Neural cell (in vitro differentiated cells): ENCODE results near the gene ZBTB2. TPM values are rescaled to one million over a fixed set of nuclear protein-coding genes. Genes with fewer than 3 reads are reported as not detected.

Source experiments
- H2AFZ ChIP-seq: fragments of 200-600, 300-800 bp; sonication (generic), shearing (Covaris generic); 2 replicates; pipeline ENCODE4 v1.6.0; 2014; ENCODE audit warnings: low read depth, mild to moderate bottlenecking, antibody characterized with exemption, low read length, moderate library complexity
- H3F3A ChIP-seq: fragments of 200-600 bp; shearing (Covaris generic); 2 replicates; pipeline ENCODE4 v1.6.1; 2016; ENCODE audit warnings: mild to moderate bottlenecking, moderate library complexity, mixed read lengths, antibody characterized with exemption, low read length; ENCODE audit not compliant: insufficient read depth, poor library complexity, severe bottlenecking
- H3K27ac ChIP-seq: fragments of 200-600, 300-800 bp; sonication (generic), shearing (Covaris generic); 2 replicates; pipeline ENCODE4 v1.5.1; 2014; ENCODE audit warnings: mild to moderate bottlenecking, low read length, moderate library complexity
- H3K27me3 ChIP-seq: fragments of 300-800, 200-600 bp; sonication (generic), shearing (Covaris generic); 2 replicates; pipeline ENCODE4 v1.6.0; 2014; ENCODE audit warnings: mild to moderate bottlenecking, low read depth, low read length, moderate library complexity; ENCODE audit not compliant: insufficient read depth
- H3K36me3 ChIP-seq: fragments of 300-800, 200-600 bp; sonication (generic), shearing (Covaris generic); 2 replicates; pipeline ENCODE4 v1.5.1; 2014; ENCODE audit warnings: mild to moderate bottlenecking, antibody characterized with exemption, low read length, moderate library complexity; ENCODE audit not compliant: insufficient read depth
- H3K4me2 ChIP-seq: fragments of 300-800, 200-600 bp; sonication (generic), shearing (Covaris generic); 2 replicates; pipeline ENCODE4 v1.6.0; 2014; ENCODE audit warnings: mild to moderate bottlenecking, low read length
- H3K4me3 ChIP-seq: fragments of 300-800, 200-600 bp; sonication (generic), shearing (Covaris generic); 2 replicates; pipeline ENCODE4 v1.5.1; 2014; ENCODE audit warnings: mild to moderate bottlenecking, low read length, moderate library complexity
- H3K79me2 ChIP-seq: fragments of 200-600 bp; shearing (Covaris generic); replicated peaks from 2 replicates; pipeline ENCODE4 v1.6.0; 2014; ENCODE audit warnings: mild to moderate bottlenecking, low read length, moderate library complexity; ENCODE audit not compliant: insufficient read depth
- H3K9ac ChIP-seq: fragments of 300-800, 200-600 bp; sonication (generic), shearing (Covaris generic); 2 replicates; pipeline ENCODE4 v1.6.1; 2016; ENCODE audit warnings: mild to moderate bottlenecking, low read length, mixed read lengths
- H3K9me2 ChIP-seq: fragments of 200-600 bp; shearing (Covaris generic); 2 replicates; pipeline ENCODE4 v1.6.1; 2016; ENCODE audit warnings: mild to moderate bottlenecking, low read length, mixed read lengths; ENCODE audit not compliant: insufficient read depth
- H3K9me3 ChIP-seq: fragments of 200-600, 300-800 bp; sonication (generic), shearing (Covaris generic); 2 replicates; pipeline ENCODE4 v1.6.1; 2016; ENCODE audit warnings: mild to moderate bottlenecking, mixed run types, low read length, moderate library complexity, mixed read lengths
- H4K20me1 ChIP-seq: fragments of 200-600 bp; shearing (Covaris generic); 2 replicates; pipeline ENCODE4 v1.6.1; 2016; ENCODE audit warnings: mild to moderate bottlenecking, mixed run types; ENCODE audit not compliant: insufficient read depth
- CTCF ChIP-seq: fragments of 450-650 bp; IDR thresholded peaks from 2 replicates; pipeline ENCODE4 v1.5.1; 2014; ENCODE audit warnings: antibody characterized with exemption, mild to moderate bottlenecking, moderate library complexity; ENCODE audit not compliant: poor library complexity, severe bottlenecking
- MXI1 ChIP-seq: fragments of 450-650 bp; conservative IDR thresholded peaks from 2 replicates; pipeline ENCODE4 v1.6.1; 2014; ENCODE audit warnings: antibody characterized with exemption, mild to moderate bottlenecking; ENCODE audit not compliant: poor library complexity, severe bottlenecking
- POLR2AphosphoS5 ChIP-seq: IDR thresholded peaks from 2 replicates; pipeline ENCODE4 v1.6.1; 2012
- RAD21 ChIP-seq: fragments of 450-650 bp; conservative IDR thresholded peaks from 2 replicates; pipeline ENCODE4 v1.6.1; 2014; ENCODE audit warnings: antibody characterized with exemption, mild to moderate bottlenecking, moderate library complexity
- SMC3 ChIP-seq: fragments of 450-650 bp; conservative IDR thresholded peaks from 2 replicates; pipeline ENCODE4 v1.6.1; 2014; ENCODE audit warnings: antibody characterized with exemption, mild to moderate bottlenecking, moderate library complexity; ENCODE audit not compliant: poor library complexity
- TAF1 ChIP-seq: IDR thresholded peaks from 2 replicates; pipeline ENCODE4 v1.6.1; 2012; ENCODE audit warnings: low read depth
- polyA plus RNA-seq: library from polyadenylated mRNA; depleted of rRNA; stranded (reverse); fragments of >200 nt; gene quantifications from 2 replicates; pipeline ENCODE4 v1.2.3, GENCODE V29; 2014
- TF ChIP-seq, protein P1 (sequence below): IDR thresholded peaks from 2 replicates; pipeline ENCODE4 v1.6.1; 2012; ENCODE audit warnings: borderline replicate concordance

The ZBTB2 gene
- polyA plus RNA-seq, 1 donor from 2014 or later = 10.3 TPM

- H3K4me3 ChIP-seq = no peak overlapping the region
- H3K27ac ChIP-seq = no peak overlapping the region
- no peak overlapping the region for H2AFZ ChIP-seq
- no peaks in the 10 kb centered on the region for H3K9me3 ChIP-seq
- no peak overlapping the region for H3K4me2 ChIP-seq
- TF ChIP-seq, protein P1, sequence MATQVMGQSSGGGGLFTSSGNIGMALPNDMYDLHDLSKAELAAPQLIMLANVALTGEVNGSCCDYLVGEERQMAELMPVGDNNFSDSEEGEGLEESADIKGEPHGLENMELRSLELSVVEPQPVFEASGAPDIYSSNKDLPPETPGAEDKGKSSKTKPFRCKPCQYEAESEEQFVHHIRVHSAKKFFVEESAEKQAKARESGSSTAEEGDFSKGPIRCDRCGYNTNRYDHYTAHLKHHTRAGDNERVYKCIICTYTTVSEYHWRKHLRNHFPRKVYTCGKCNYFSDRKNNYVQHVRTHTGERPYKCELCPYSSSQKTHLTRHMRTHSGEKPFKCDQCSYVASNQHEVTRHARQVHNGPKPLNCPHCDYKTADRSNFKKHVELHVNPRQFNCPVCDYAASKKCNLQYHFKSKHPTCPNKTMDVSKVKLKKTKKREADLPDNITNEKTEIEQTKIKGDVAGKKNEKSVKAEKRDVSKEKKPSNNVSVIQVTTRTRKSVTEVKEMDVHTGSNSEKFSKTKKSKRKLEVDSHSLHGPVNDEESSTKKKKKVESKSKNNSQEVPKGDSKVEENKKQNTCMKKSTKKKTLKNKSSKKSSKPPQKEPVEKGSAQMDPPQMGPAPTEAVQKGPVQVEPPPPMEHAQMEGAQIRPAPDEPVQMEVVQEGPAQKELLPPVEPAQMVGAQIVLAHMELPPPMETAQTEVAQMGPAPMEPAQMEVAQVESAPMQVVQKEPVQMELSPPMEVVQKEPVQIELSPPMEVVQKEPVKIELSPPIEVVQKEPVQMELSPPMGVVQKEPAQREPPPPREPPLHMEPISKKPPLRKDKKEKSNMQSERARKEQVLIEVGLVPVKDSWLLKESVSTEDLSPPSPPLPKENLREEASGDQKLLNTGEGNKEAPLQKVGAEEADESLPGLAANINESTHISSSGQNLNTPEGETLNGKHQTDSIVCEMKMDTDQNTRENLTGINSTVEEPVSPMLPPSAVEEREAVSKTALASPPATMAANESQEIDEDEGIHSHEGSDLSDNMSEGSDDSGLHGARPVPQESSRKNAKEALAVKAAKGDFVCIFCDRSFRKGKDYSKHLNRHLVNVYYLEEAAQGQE = no peak
- TF ChIP-seq MXI1 (no peak), POLR2AphosphoS5 (no peak), CTCF (no peak), TAF1 (no peak)
- H3F3A ChIP-seq = no peaks in the 10 kb centered on the region
- no peaks in the 10 kb centered on the region for H3K27me3 ChIP-seq
- no peaks in the 10 kb centered on the region for H3K36me3 ChIP-seq
- no peaks in the 10 kb centered on the region for H3K9me2 ChIP-seq
- no peak overlapping the region for H3K9ac ChIP-seq
- no peaks in the 10 kb centered on the region for H4K20me1 ChIP-seq
- no peaks in the 10 kb centered on the region for H3K79me2 ChIP-seq
Observed at GRCh38 chr6:151339369-151339768, 52.0 kb downstream of the ZBTB2 start.

DNA sequence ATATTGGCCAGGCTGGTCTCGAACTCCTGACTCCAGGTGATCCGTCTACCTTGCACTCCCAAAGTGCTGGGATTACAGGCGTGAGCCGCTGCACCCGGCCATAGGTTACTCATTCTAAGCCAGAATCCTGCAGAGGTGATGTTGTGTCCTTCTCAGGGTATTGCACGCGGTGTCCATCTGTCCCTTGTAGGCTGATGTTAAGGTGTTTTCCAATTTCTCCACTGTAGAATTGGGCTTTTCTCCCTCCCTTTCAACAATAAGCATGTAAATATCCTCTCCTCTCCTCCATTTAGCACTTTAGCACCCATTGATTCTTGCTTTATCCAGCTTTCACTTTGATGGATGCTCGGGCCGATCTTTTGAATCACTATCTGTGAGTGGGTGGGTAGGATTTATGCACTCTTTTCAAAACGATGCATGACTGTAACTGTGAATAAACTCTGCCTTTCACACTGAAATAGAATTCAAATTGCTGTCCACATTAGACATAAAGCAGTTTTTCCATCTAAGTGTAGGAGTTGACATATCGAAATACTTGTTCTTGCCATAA, 52.6 kb downstream of the ZBTB2 start:
- H3F3A ChIP-seq = no peaks in the 10 kb centered on the region
- no peaks in the 10 kb centered on the region for H3K79me2 ChIP-seq
- H3K4me3 ChIP-seq = no peak overlapping the region
- H3K9me3 ChIP-seq = no peaks in the 10 kb centered on the region
- no peaks in the 10 kb centered on the region for H3K36me3 ChIP-seq
- H3K4me2 ChIP-seq = no peak overlapping the region
- no peaks in the 10 kb centered on the region for H4K20me1 ChIP-seq
- H2AFZ ChIP-seq = no peak overlapping the region
- no peak for TF ChIP-seq RAD21
- H3K9me2 ChIP-seq = no peaks in the 10 kb centered on the region
- H3K27me3 ChIP-seq = no peaks in the 10 kb centered on the region
- no peak overlapping the region for H3K9ac ChIP-seq
- no peak overlapping the region for H3K27ac ChIP-seq

DNA sequence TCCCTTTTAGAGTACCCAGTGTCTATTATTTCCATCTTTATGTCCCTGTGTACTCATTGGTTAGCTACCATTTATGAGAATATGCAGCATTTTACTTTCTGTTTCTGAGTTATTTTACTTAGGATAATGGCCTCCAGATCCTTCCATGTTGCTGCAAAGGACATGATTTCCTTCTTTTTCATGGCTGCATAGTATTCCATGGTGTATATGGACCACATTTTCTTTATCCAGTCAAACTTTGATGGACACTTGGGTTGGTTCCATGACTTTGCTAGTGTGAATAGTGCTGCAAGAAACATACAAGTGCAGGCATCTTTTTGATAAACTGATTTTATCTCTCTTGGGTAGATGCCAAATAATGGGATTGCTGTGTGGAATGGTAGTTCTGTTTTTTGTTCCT, 55.4 kb downstream of the ZBTB2 start:
- H3K9me2 ChIP-seq = no peaks in the 10 kb centered on the region
- no peak overlapping the region for H3K9ac ChIP-seq
- H3K9me3 ChIP-seq = no peaks in the 10 kb centered on the region
- H3K36me3 ChIP-seq = no peaks in the 10 kb centered on the region
- H3K27ac ChIP-seq = no peak overlapping the region
- H3K4me3 ChIP-seq = no peak overlapping the region
- H3K4me2 ChIP-seq = no peak overlapping the region
- no peak overlapping the region for H2AFZ ChIP-seq
- no peak for TF ChIP-seq TAF1
- TF ChIP-seq, protein P1 = no peak
- no peak for TF ChIP-seq SMC3
- H4K20me1 ChIP-seq = no peaks in the 10 kb centered on the region
- no peaks in the 10 kb centered on the region for H3K79me2 ChIP-seq
- H3K27me3 ChIP-seq = no peaks in the 10 kb centered on the region
- H3F3A ChIP-seq = no peaks in the 10 kb centered on the region
